IMR-90 (cell line): ENCODE data around the gene ATG7. TPM values are rescaled to one million over a fixed set of nuclear protein-coding genes. Genes with fewer than 3 reads are reported as not detected.

Experiments
- ATAC-seq: fragments of 200-7000 bp; cut with Tn5 transposase; 2 replicates; pipeline ENCODE4 v1.9.1; 2020; ENCODE audit warnings: low read depth, mild to moderate bottlenecking, moderate library complexity
- BruUV-seq: library from RNA; stranded (reverse); fragments of 400-500 nt; replicated peaks from 2 replicates; lab custom pipeline; 2021; lab: Mats Ljungman, UMichigan
- CTCF ChIA-PET: fragments of 300-600 bp; formaldehyde crosslinking; extraction: SDS; loops from one replicate; lab custom pipeline; 2021; ENCODE audit warnings: antibody characterized with exemption; lab: Yijun Ruan, JAX
- POLR2A ChIA-PET: fragments of 300-600 bp; sonication (Branson Sonifier 250); formaldehyde crosslinking; loops from one replicate; lab custom pipeline; 2022; ENCODE audit warnings: antibody characterized with exemption; ENCODE audit not compliant: unreplicated experiment; lab: Charles Lee
- DNase-seq: peaks from one replicate; pipeline ENCODE4 v3.0.0; 2013
- H2AFZ ChIP-seq: replicated peaks from 2 replicates; pipeline ENCODE3; 2013; ENCODE audit warnings: low read length, mild to moderate bottlenecking; ENCODE audit not compliant: poor library complexity
- H2AK5ac ChIP-seq: 2 replicates; pipeline ENCODE4 v1.6.1; 2013; ENCODE audit warnings: low read depth, low read length, inconsistent platforms
- H2AK9ac ChIP-seq: replicated peaks from 2 replicates; pipeline ENCODE3; 2013; ENCODE audit warnings: mild to moderate bottlenecking, low read depth, low read length, moderate library complexity; ENCODE audit not compliant: poor library complexity
- H2BK120ac ChIP-seq: 2 replicates; pipeline ENCODE4 v1.6.1; 2013; ENCODE audit warnings: low read depth, low read length, inconsistent platforms
- H2BK15ac ChIP-seq: 3 replicates; pipeline ENCODE4 v1.6.1; 2013; ENCODE audit warnings: low read depth, low read length, inconsistent platforms
- H2BK20ac ChIP-seq: 2 replicates; pipeline ENCODE4 v1.6.1; 2013; ENCODE audit warnings: low read depth, mild to moderate bottlenecking, inconsistent platforms, low read length, moderate library complexity
- H2BK5ac ChIP-seq: 2 replicates; pipeline ENCODE4 v1.6.1; 2013; ENCODE audit warnings: mild to moderate bottlenecking, low read depth, low read length, inconsistent platforms; ENCODE audit not compliant: poor library complexity, severe bottlenecking
- H3K14ac ChIP-seq: replicated peaks from 2 replicates; pipeline ENCODE4 v1.6.1; 2013; ENCODE audit warnings: low read depth, low read length, inconsistent platforms
- H3K18ac ChIP-seq: 2 replicates; pipeline ENCODE4 v1.6.1; 2013; ENCODE audit warnings: low read depth, low read length, control low read depth
- H3K23ac ChIP-seq: 2 replicates; pipeline ENCODE4 v1.6.1; 2013; ENCODE audit warnings: low read depth, low read length, inconsistent platforms
- H3K27ac ChIP-seq: 2 replicates; pipeline ENCODE4 v1.5.1; 2013; ENCODE audit warnings: mild to moderate bottlenecking, control low read depth, low read length; ENCODE audit not compliant: insufficient read depth
- H3K27me3 ChIP-seq: 2 replicates; pipeline ENCODE4 v1.6.1; 2013; ENCODE audit warnings: low read length; ENCODE audit not compliant: control insufficient read depth, insufficient read depth
- H3K36me3 ChIP-seq: 2 replicates; pipeline ENCODE4 v1.6.1; 2013; ENCODE audit warnings: low read length, mixed read lengths; ENCODE audit not compliant: control insufficient read depth, insufficient read depth
- H3K4ac ChIP-seq: 2 replicates; pipeline ENCODE4 v1.6.1; 2013; ENCODE audit warnings: low read depth, low read length, inconsistent platforms
- H3K4me1 ChIP-seq: 2 replicates; pipeline ENCODE4 v1.6.1; 2013; ENCODE audit warnings: low read length, mixed read lengths; ENCODE audit not compliant: control insufficient read depth, insufficient read depth
- H3K4me2 ChIP-seq: 2 replicates; pipeline ENCODE4 v1.6.1; 2013; ENCODE audit warnings: low read depth, mild to moderate bottlenecking, control low read depth, low read length, moderate library complexity
- H3K4me3 ChIP-seq: 2 replicates; pipeline ENCODE4 v1.5.1; 2013; ENCODE audit warnings: low read depth, mild to moderate bottlenecking, control low read depth, low read length, moderate library complexity; ENCODE audit not compliant: insufficient read depth
- H3K56ac ChIP-seq: 2 replicates; pipeline ENCODE4 v1.6.1; 2013; ENCODE audit warnings: low read length, inconsistent platforms; ENCODE audit not compliant: insufficient read depth; ENCODE audit errors: extremely low read depth
- H3K79me1 ChIP-seq, 2 experiments: 2 replicates each; pipeline ENCODE4 v1.6.1; 2013; ENCODE audit warnings: low read length in 2 of 2, inconsistent platforms in 1 of 2, low read depth in 1 of 2
- H3K9ac ChIP-seq: 2 replicates; pipeline ENCODE4 v1.6.1; 2013; ENCODE audit warnings: low read depth, low read length, control low read depth
- H3K9me1 ChIP-seq: 2 replicates; pipeline ENCODE4 v1.6.1; 2013; ENCODE audit warnings: low read length, inconsistent platforms; ENCODE audit not compliant: insufficient read depth
- H3K9me3 ChIP-seq: 2 replicates; pipeline ENCODE4 v1.6.1; 2013; ENCODE audit warnings: low read length; ENCODE audit not compliant: control insufficient read depth, insufficient read depth
- H4K20me1 ChIP-seq: 2 replicates; pipeline ENCODE4 v1.6.1; 2013; ENCODE audit warnings: low read length, inconsistent platforms; ENCODE audit not compliant: insufficient read depth
- H4K5ac ChIP-seq: 2 replicates; pipeline ENCODE4 v1.6.1; 2013; ENCODE audit warnings: mild to moderate bottlenecking, low read depth, low read length, control low read depth
- H4K8ac ChIP-seq, 2 experiments: 2 replicates each; pipeline ENCODE4 v1.6.1; 2013; ENCODE audit warnings: low read depth in 2 of 2, low read length in 2 of 2, control low read depth in 1 of 2, inconsistent platforms in 1 of 2
- H4K91ac ChIP-seq: 2 replicates; pipeline ENCODE4 v1.6.1; 2013; ENCODE audit warnings: low read depth, low read length, inconsistent platforms; ENCODE audit not compliant: insufficient read depth
- BHLHE40 ChIP-seq: fragments of 150-350 bp; IDR thresholded peaks from 2 replicates; pipeline ENCODE4 v1.6.1; 2016; ENCODE audit warnings: mild to moderate bottlenecking, low read depth, low read length
- CEBPB ChIP-seq: IDR thresholded peaks from 2 replicates; pipeline ENCODE4 v1.6.1; 2012; ENCODE audit warnings: low read depth, low read length, improper control_type of control experiment
- CHD1 ChIP-seq: IDR thresholded peaks from 2 replicates; pipeline ENCODE4 v1.6.1; 2012; ENCODE audit warnings: low read depth, low read length, improper control_type of control experiment
- FOS ChIP-seq: fragments of 150-350 bp; IDR thresholded peaks from 2 replicates; pipeline ENCODE4 v1.6.1; 2016; ENCODE audit warnings: low read depth, low read length
- MAFK ChIP-seq: IDR thresholded peaks from 2 replicates; pipeline ENCODE4 v1.6.1; 2012; ENCODE audit warnings: low read depth, low read length, improper control_type of control experiment
- MAZ ChIP-seq: IDR thresholded peaks from 2 replicates; pipeline ENCODE4 v1.6.1; 2012; ENCODE audit warnings: low read depth, mild to moderate bottlenecking, low read length, improper control_type of control experiment, moderate library complexity, borderline replicate concordance
- MXI1 ChIP-seq: IDR thresholded peaks from 2 replicates; pipeline ENCODE4 v1.6.1; 2012; ENCODE audit warnings: low read depth, mild to moderate bottlenecking, low read length, moderate library complexity, borderline replicate concordance
- NFE2L2 ChIP-seq: fragments of 150-350 bp; IDR thresholded peaks from 2 replicates; pipeline ENCODE4 v1.6.1; 2016; ENCODE audit warnings: low read depth, mild to moderate bottlenecking, low read length
- POLR2A ChIP-seq: IDR thresholded peaks from 2 replicates; pipeline ENCODE4 v1.6.1; 2012; ENCODE audit warnings: mild to moderate bottlenecking, low read depth, low read length
- RAD21 ChIP-seq: IDR thresholded peaks from 2 replicates; pipeline ENCODE4 v1.6.1; 2012; ENCODE audit warnings: low read length, improper control_type of control experiment
- RCOR1 ChIP-seq: IDR thresholded peaks from 2 replicates; pipeline ENCODE4 v1.6.1; 2012; ENCODE audit warnings: mild to moderate bottlenecking, low read length, improper control_type of control experiment; ENCODE audit not compliant: insufficient replicate concordance
- RFX5 ChIP-seq: IDR thresholded peaks from 2 replicates; pipeline ENCODE4 v1.8.0; 2012; ENCODE audit warnings: low read depth, mild to moderate bottlenecking, low read length, moderate library complexity
- SMC3 ChIP-seq: fragments of 150-350 bp; IDR thresholded peaks from 2 replicates; pipeline ENCODE4 v1.6.1; 2016; ENCODE audit warnings: low read depth, mild to moderate bottlenecking, antibody characterized with exemption, low read length, moderate library complexity
- USF2 ChIP-seq: fragments of 150-350 bp; IDR thresholded peaks from 2 replicates; pipeline ENCODE4 v1.6.1; 2017; ENCODE audit warnings: mild to moderate bottlenecking, antibody characterized with exemption, low read length, low read depth
- WGBS, 2 experiments: methylation state at CpG; one replicate each; pipeline versions ENCODE4 v1.1.5 to v1.1.7; 2013; ENCODE audit warnings: missing lambda C conversion rate in 2 of 2; ENCODE audit not compliant: insufficient read length in 1 of 2; ENCODE audit errors: extremely low coverage in 2 of 2; 5-methylcytosine and 5-hydroxymethylcytosine counted together
- dilution Hi-C: fragments of 300-500 bp; cut with HindIII; formaldehyde crosslinking; loops from one replicate; pipeline ENCODE4 v1.14.3; 2018; ENCODE audit warnings: low sequenced_read_pairs; ENCODE audit not compliant: unreplicated experiment
- in situ Hi-C: fragments of 300-500 bp; cut with MboI; formaldehyde crosslinking; loops from 3 replicates; pipeline ENCODE4 v1.14.3; 2019; ENCODE audit warnings: low sequenced_read_pairs, inconsistent platforms, mixed read lengths
- intact Hi-C: fragments of 100-400 bp; cut with micrococcal nuclease; formaldehyde crosslinking; loops from 2 replicates; pipeline ENCODE4 v1.10.0; 2022
- polyA plus RNA-seq, 3 experiments: library from polyadenylated mRNA; depleted of rRNA; stranded (reverse); fragments of >200 nt; gene quantifications; 2 replicates each; pipeline ENCODE4 v1.2.3, GENCODE V29; 2012; ENCODE audit warnings: low replicate concordance in 1 of 3
- total RNA-seq: library from RNA; depleted of rRNA; stranded (reverse); fragments of >200 nt; gene quantifications from 2 replicates; pipeline ENCODE4 v1.2.3, GENCODE V29; 2012
- TF ChIP-seq, protein P1 (sequence below): fragments of 150-350 bp; IDR thresholded peaks from 2 replicates; pipeline ENCODE4 v1.6.1; 2016; ENCODE audit warnings: low read depth, mild to moderate bottlenecking, low read length, moderate library complexity, borderline replicate concordance

ATG7 gene
- total and polyA plus RNA-seq, 2 of the 4 experiments (the other 2 are of a cell fraction): 15.6 to 51.4 TPM

DNA sequence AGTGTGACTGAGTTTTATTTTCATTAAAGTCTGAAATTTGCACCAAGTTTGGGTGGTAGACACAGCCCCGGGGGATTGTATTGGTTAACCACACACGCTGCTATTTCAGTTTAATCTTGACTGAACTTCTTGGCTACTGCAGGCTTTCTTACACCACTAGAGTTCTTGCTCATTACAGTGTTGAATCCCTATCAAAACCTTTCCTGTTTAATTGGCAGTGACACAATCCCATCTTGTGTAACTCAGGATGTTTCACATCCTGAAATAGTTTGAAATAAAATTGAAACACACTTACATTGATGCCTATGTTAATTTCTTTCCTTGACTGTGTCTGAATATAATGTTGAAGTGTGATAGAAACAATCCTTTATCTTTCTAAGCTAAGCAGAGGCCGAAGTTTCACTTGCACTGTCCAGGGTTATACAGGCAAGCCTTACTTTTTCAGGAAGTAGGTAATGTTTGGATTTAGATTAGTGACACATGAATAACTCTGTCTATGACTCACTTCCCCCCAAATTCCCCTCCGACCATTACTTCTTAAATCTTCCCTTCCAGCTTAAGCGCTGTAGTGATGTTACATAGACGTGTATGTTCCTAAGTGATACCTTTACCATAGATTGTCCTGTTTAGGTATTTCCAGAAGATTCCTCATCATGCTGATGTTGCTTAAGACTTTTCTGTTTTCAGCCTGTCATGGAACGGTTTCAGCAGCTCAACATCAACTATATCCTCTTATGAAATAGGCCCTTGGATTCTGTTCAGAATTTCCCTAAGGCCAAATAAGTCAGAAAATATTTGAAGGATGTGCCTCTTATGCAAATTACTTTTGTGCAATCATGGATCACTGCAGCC is 16.8 kb downstream of the ATG7 start:
- Histone ChIP-seq H3K4me3 (peak overlapping the region; percentile 10; the same call in 1 of the 2 replicates), H3K14ac (peak overlapping the region; percentile 75), H3K4ac (peak overlapping the region; percentile 87; the same call in 1 of the 2 replicates), H3K27ac (peak overlapping the region; percentile 96), H3K18ac (peak overlapping the region; percentile 84), H4K5ac (peak overlapping the region; percentile 92; the same call in 1 of the 2 replicates), H3K9me3 (no peaks in the 10 kb centered on the region), H2AFZ (no peak overlapping the region), H3K56ac (peak overlapping the region; percentile 89), H2BK5ac (peak overlapping the region; percentile 99), H2BK120ac (peak overlapping the region; percentile 95), H3K27me3 (no peaks in the 10 kb centered on the region), H4K91ac (peak overlapping the region; percentile 87), H3K36me3 (no peaks in the 10 kb centered on the region), H2AK9ac (no peak overlapping the region), H3K4me2 (peak overlapping the region; percentile 66; the same call in 1 of the 2 replicates), H2BK20ac (peak overlapping the region; percentile 94), H3K79me1 (peaks cover 29 to 54% of the 10 kb centered on the region in 2 experiments), H4K20me1 (no peaks in the 10 kb centered on the region; the same call in 1 of the 2 replicates), H4K8ac (peak overlapping the region; percentile 23 to 85), H3K23ac (peak overlapping the region; percentile 86), H2AK5ac (peak overlapping the region; percentile 68; the same call in 1 of the 2 replicates), H2BK15ac (peak overlapping the region; percentile 94), H3K9me1 (peaks cover 31% of the 10 kb centered on the region), H3K9ac (peak overlapping the region; percentile 78), H3K4me1 (peaks cover 26% of the 10 kb centered on the region)
- WGBS, 2 experiments: no CpG with 5 or more reads among the region's 7 CpGs
- DNase-seq: peak; percentile 96
- dilution Hi-C loops: no loop called here
- intact Hi-C loops: loop anchor here (2.0 kb wide), 2 partner anchors 50 to 134 kb away; partner anchors contain the start of gene HRH1
- in situ Hi-C loops: no loop called here
- BruUV-seq: no TSS peak
- CTCF ChIA-PET: interaction anchor here (0.5 to 1.1 kb wide), 3 partner anchors 46 to 180 kb away, joined by 3 to 5 read pairs (median 5); no protein-coding TSS in a partner anchor
- ATAC-seq: peak; percentile 79
- POLR2A ChIA-PET: interaction anchor here (0.9 to 2.7 kb wide), 2 partner anchors 10 to 41 kb away, joined by 3 to 12 read pairs; no protein-coding TSS in a partner anchor
- no peak for TF ChIP-seq SMC3
- TF ChIP-seq BHLHE40: peak; percentile 56; the same call in 1 of the 2 replicates
- TF ChIP-seq RCOR1: no peak
- TF ChIP-seq NFE2L2: peak; percentile 28; the same call in 1 of the 2 replicates
- no peak for TF ChIP-seq RFX5
- peak; percentile 91 for TF ChIP-seq CEBPB
- no peak for TF ChIP-seq MXI1
- TF ChIP-seq RAD21: no peak
- TF ChIP-seq MAFK: no peak
- no peak for TF ChIP-seq CHD1
- peak; percentile 56; the same call in 1 of the 2 replicates for TF ChIP-seq POLR2A
- 0 out of 2 replicates have a peak, but pooled peaks have one; percentile 34 for TF ChIP-seq MAZ
- peak; percentile 91 for TF ChIP-seq FOS
- TF ChIP-seq USF2: no peak
- TF ChIP-seq, protein P1, sequence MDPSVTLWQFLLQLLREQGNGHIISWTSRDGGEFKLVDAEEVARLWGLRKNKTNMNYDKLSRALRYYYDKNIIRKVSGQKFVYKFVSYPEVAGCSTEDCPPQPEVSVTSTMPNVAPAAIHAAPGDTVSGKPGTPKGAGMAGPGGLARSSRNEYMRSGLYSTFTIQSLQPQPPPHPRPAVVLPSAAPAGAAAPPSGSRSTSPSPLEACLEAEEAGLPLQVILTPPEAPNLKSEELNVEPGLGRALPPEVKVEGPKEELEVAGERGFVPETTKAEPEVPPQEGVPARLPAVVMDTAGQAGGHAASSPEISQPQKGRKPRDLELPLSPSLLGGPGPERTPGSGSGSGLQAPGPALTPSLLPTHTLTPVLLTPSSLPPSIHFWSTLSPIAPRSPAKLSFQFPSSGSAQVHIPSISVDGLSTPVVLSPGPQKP: no peak
